Muscle layer of colon (tissue), 2 donors: ENCODE data around the gene FNBP1.

Experiments
- H3K27ac ChIP-seq: one replicate; pipeline ENCODE4 v1.7.0; 2013; ENCODE audit warnings: low read depth, mild to moderate bottlenecking, low read length, moderate library complexity
- H3K27me3 ChIP-seq, 2 donors: one replicate each; pipeline ENCODE4 v1.7.0; 2013; ENCODE audit warnings: low read length in 2 of 2, mild to moderate bottlenecking in 2 of 2; ENCODE audit not compliant: insufficient read depth in 2 of 2, control insufficient read depth in 1 of 2
- H3K36me3 ChIP-seq: one replicate; pipeline ENCODE4 v1.7.0; 2013; ENCODE audit warnings: mild to moderate bottlenecking, low read length; ENCODE audit not compliant: insufficient read depth
- H3K4me1 ChIP-seq: one replicate; pipeline ENCODE4 v1.7.0; 2013; ENCODE audit warnings: mild to moderate bottlenecking, low read length; ENCODE audit not compliant: insufficient read depth
- H3K4me3 ChIP-seq, 2 donors: one replicate each; pipeline ENCODE4 v1.7.0; 2013; ENCODE audit warnings: low read length in 2 of 2, low read depth in 1 of 2, mild to moderate bottlenecking in 1 of 2, moderate library complexity in 1 of 2
- H3K9ac ChIP-seq: one replicate; pipeline ENCODE4 v1.7.0; 2013; ENCODE audit warnings: low read length
- H3K9me3 ChIP-seq: one replicate; pipeline ENCODE4 v1.7.0; 2013; ENCODE audit warnings: mild to moderate bottlenecking, low read length
- donor health status: abdominal sarcoma.
- donor health status: Adenocarcinoma of cecum.

FNBP1 gene

GRCh38 chr9:130060296-130060695 is 17.3 kb upstream of the FNBP1 start:
- Histone ChIP-seq H3K36me3 (peaks cover 6% of the 10 kb centered on the region), H3K4me3 (no peak overlapping the region), H3K9ac (no peak overlapping the region), H3K27ac (no peak overlapping the region), H3K9me3 (no peaks in the 10 kb centered on the region), H3K27me3 (no peaks in the 10 kb centered on the region), H3K4me1 (no peaks in the 10 kb centered on the region)

- Histone ChIP-seq H3K4me1 (peaks cover 9% of the 10 kb centered on the region), H3K27ac (no peak overlapping the region), H3K36me3 (peaks cover 6% of the 10 kb centered on the region), H3K27me3 (no peaks in the 10 kb centered on the region), H3K9me3 (no peaks in the 10 kb centered on the region), H3K9ac (no peak overlapping the region), H3K4me3 (no peak overlapping the region)
These were observed 15.9 kb upstream of the FNBP1 start for GRCh38 chr9:130058887-130059286.

GRCh38 chr9:130058154-130058553 is 15.2 kb upstream of the FNBP1 start:
- no peaks in the 10 kb centered on the region for H3K9me3 ChIP-seq
- no peaks in the 10 kb centered on the region for H3K27me3 ChIP-seq
- no peak overlapping the region for H3K9ac ChIP-seq
- no peak overlapping the region for H3K27ac ChIP-seq
- H3K36me3 ChIP-seq: peaks cover 6% of the 10 kb centered on the region
- peaks cover 10% of the 10 kb centered on the region for H3K4me1 ChIP-seq
- H3K4me3 ChIP-seq: no peak overlapping the region

- Histone ChIP-seq H3K36me3 (peaks cover 6% of the 10 kb centered on the region), H3K9me3 (no peaks in the 10 kb centered on the region), H3K4me3 (peak overlapping the region; percentile 93 to 98), H3K4me1 (peaks cover 22% of the 10 kb centered on the region), H3K9ac (peak overlapping the region; percentile 74), H3K27me3 (no peaks in the 10 kb centered on the region), H3K27ac (no peak overlapping the region)
These were observed 11.8 kb upstream of the FNBP1 start for GRCh38 chr9:130054820-130055219.

GRCh38 chr9:130054325-130054786 is 11.4 kb upstream of the FNBP1 start:
- Histone ChIP-seq H3K9me3 (no peaks in the 10 kb centered on the region), H3K27ac (peak overlapping the region; percentile 91), H3K4me3 (peak overlapping the region; percentile 93 to 98), H3K4me1 (peaks cover 22% of the 10 kb centered on the region), H3K36me3 (peaks cover 6% of the 10 kb centered on the region), H3K9ac (peak overlapping the region; percentile 74), H3K27me3 (no peaks in the 10 kb centered on the region)

GRCh38 chr9:130053504-130054324 is 10.7 kb upstream of the FNBP1 start, which contains the start of gene GPR107:
GPR107 (plus strand) TSS chr9:130053906; CDS start chr9:130053933, 27 bp downstream.
- Histone ChIP-seq H3K9ac (peak within 1 kb of the TSS; percentile 74), H3K9me3 (no peaks in the 10 kb centered on the region), H3K36me3 (peaks cover 2% of the 10 kb centered on the region), H3K4me1 (peaks cover 22% of the 10 kb centered on the region), H3K4me3 (peak within 1 kb of the TSS; percentile 93 to 98), H3K27ac (peak within 1 kb of the TSS; percentile 91), H3K27me3 (no peaks in the 10 kb centered on the region)

GRCh38 chr9:130053109-130053503 is 10.1 kb upstream of the FNBP1 start:
- Histone ChIP-seq H3K27ac (peak overlapping the region; percentile 91), H3K9ac (peak overlapping the region; percentile 74), H3K36me3 (no peaks in the 10 kb centered on the region), H3K4me1 (peaks cover 22% of the 10 kb centered on the region), H3K9me3 (no peaks in the 10 kb centered on the region), H3K27me3 (no peaks in the 10 kb centered on the region), H3K4me3 (peak overlapping the region; percentile 93 to 98)

GRCh38 chr9:130051855-130052254 is 8.9 kb upstream of the FNBP1 start:
- no peaks in the 10 kb centered on the region for H3K9me3 ChIP-seq
- H3K4me1 ChIP-seq: peaks cover 22% of the 10 kb centered on the region
- no peak overlapping the region for H3K9ac ChIP-seq
- no peaks in the 10 kb centered on the region for H3K36me3 ChIP-seq
- no peaks in the 10 kb centered on the region for H3K27me3 ChIP-seq
- no peak overlapping the region for H3K27ac ChIP-seq
- H3K4me3 ChIP-seq: no peak overlapping the region

- Histone ChIP-seq H3K36me3 (no peaks in the 10 kb centered on the region), H3K9me3 (no peaks in the 10 kb centered on the region), H3K27ac (no peak overlapping the region), H3K9ac (no peak overlapping the region), H3K4me1 (peaks cover 26% of the 10 kb centered on the region), H3K4me3 (no peak overlapping the region), H3K27me3 (no peaks in the 10 kb centered on the region)
These were observed 7.5 kb upstream of the FNBP1 start for GRCh38 chr9:130050462-130050861.

- H3K4me3 ChIP-seq: no peak overlapping the region
- H3K36me3 ChIP-seq: no peaks in the 10 kb centered on the region
- H3K9ac ChIP-seq: no peak overlapping the region
- H3K9me3 ChIP-seq: no peaks in the 10 kb centered on the region
- no peaks in the 10 kb centered on the region for H3K27me3 ChIP-seq
- no peak overlapping the region for H3K27ac ChIP-seq
- H3K4me1 ChIP-seq: peaks cover 27% of the 10 kb centered on the region
These were observed 6.6 kb upstream of the FNBP1 start for GRCh38 chr9:130049431-130050210.

- Histone ChIP-seq H3K27me3 (no peaks in the 10 kb centered on the region), H3K4me3 (no peak overlapping the region), H3K27ac (peak overlapping the region; percentile 39), H3K9me3 (no peaks in the 10 kb centered on the region), H3K4me1 (peaks cover 23% of the 10 kb centered on the region), H3K36me3 (no peaks in the 10 kb centered on the region), H3K9ac (no peak overlapping the region)
These were observed 2.9 kb upstream of the FNBP1 start for GRCh38 chr9:130045725-130046450.
